ENCODE results near the gene CTR9. TPM values are rescaled to one million over a fixed set of nuclear protein-coding genes. Genes with fewer than 3 reads are reported as not detected.

The CTR9 gene
- total and polyA plus RNA-seq, 2 of the 13 experiments (the other 11 are each of a cell fraction or from before 2014, with no cell fraction given), result 6.6 to 22.1 TPM

GRCh38 chr11:10807493-10808234 is 56.6 kb downstream of the CTR9 start (continued):
- TF ChIP-seq ZSCAN31 (CRISPR knock-in tag; IDR thresholded peaks at IDR 0.05; ENCODE audit: low read depth), result no peak
- no peak for TF ChIP-seq CBX5 (CRISPR knock-in tag; IDR thresholded peaks at IDR 0.05; ENCODE audit: borderline replicate concordance)
- TF ChIP-seq HBP1 (CRISPR knock-in tag; IDR thresholded peaks at IDR 0.05; ENCODE audit: low read depth), result 0 out of 2 replicates have a peak, but pooled peaks have one; percentile 20
- no peak for TF ChIP-seq PCBP2 (optimal IDR thresholded peaks at IDR 0.05; ENCODE audit: low read depth, low read length, poor library complexity, severe bottlenecking)
- TF ChIP-seq ZNF724P (CRISPR knock-in tag; IDR thresholded peaks at IDR 0.05; ENCODE audit: borderline replicate concordance), result no peak
- TF ChIP-seq ZNF274 (CRISPR knock-in tag; IDR thresholded peaks at IDR 0.05), result no peak
- no peak for TF ChIP-seq ZEB1 (IDR thresholded peaks at IDR 0.05; ENCODE audit: insufficient replicate concordance, low read depth)
- TF ChIP-seq PAWR (CRISPR knock-in tag; IDR thresholded peaks at IDR 0.05; ENCODE audit: borderline replicate concordance), result no peak
- TF ChIP-seq ZNF331 (CRISPR knock-in tag; IDR thresholded peaks at IDR 0.05), result no peak
- no peak for TF ChIP-seq FOXO4 (CRISPR knock-in tag; conservative IDR thresholded peaks at IDR 0.05)
- TF ChIP-seq TRAFD1 (CRISPR knock-in tag; IDR thresholded peaks at IDR 0.05; ENCODE audit: borderline replicate concordance), result no peak
- TF ChIP-seq SYNCRIP (IDR thresholded peaks at IDR 0.05; ENCODE audit: insufficient read depth, low read depth, low read length), result no peak
- TF ChIP-seq GTF2F1 (IDR thresholded peaks at IDR 0.05; ENCODE audit: low read length), result no peak
- no peak for TF ChIP-seq ARID3A (IDR thresholded peaks at IDR 0.05; ENCODE audit: low read depth, low read length)
- TF ChIP-seq WIZ (CRISPR knock-in tag; IDR thresholded peaks at IDR 0.05), result no peak
- TF ChIP-seq NFYB (CRISPR knock-in tag; IDR thresholded peaks at IDR 0.05), result no peak
- no peak for TF ChIP-seq NFRKB (IDR thresholded peaks at IDR 0.05)
- TF ChIP-seq KLF12 (CRISPR knock-in tag; IDR thresholded peaks at IDR 0.05; ENCODE audit: borderline replicate concordance), result no peak
- TF ChIP-seq STAT6 (CRISPR knock-in tag; IDR thresholded peaks at IDR 0.05; ENCODE audit: borderline replicate concordance), result no peak
- TF ChIP-seq JARID2 (CRISPR knock-in tag; IDR thresholded peaks at IDR 0.05; ENCODE audit: insufficient replicate concordance), result no peak
- TF ChIP-seq MXD4 (CRISPR knock-in tag; IDR thresholded peaks at IDR 0.05), result no peak

Data from HepG2 (cell line).